Chondrocyte (in vitro differentiated cells): ENCODE data around the gene IRS2. TPM values are rescaled to one million over a fixed set of nuclear protein-coding genes. Genes with fewer than 3 reads are reported as not detected.

Experiments
- DNase-seq: peaks from one replicate; pipeline ENCODE4 v3.0.0; 2021; ENCODE audit warnings: mixed read lengths, low spot score
- H3K27ac Mint-ChIP-seq: one replicate; pipeline ENCODE4 v1.8.0; 2021; ENCODE audit warnings: mild to moderate bottlenecking, moderate library complexity, mixed read lengths; ENCODE audit not compliant: unreplicated experiment
- H3K27me3 Mint-ChIP-seq: 2 replicates; pipeline ENCODE4 v1.8.0; 2021; ENCODE audit warnings: low read depth, mixed read lengths
- H3K36me3 Mint-ChIP-seq: 2 replicates; pipeline ENCODE4 v1.8.0; 2021; ENCODE audit warnings: low read depth, mixed read lengths
- H3K4me1 Mint-ChIP-seq: 2 replicates; pipeline ENCODE4 v1.8.0; 2021; ENCODE audit warnings: low read depth, mild to moderate bottlenecking, mixed read lengths
- H3K4me3 Mint-ChIP-seq: one replicate; pipeline ENCODE4 v1.8.0; 2021; ENCODE audit warnings: mild to moderate bottlenecking, moderate library complexity, mixed read lengths; ENCODE audit not compliant: unreplicated experiment
- H3K9me3 Mint-ChIP-seq: 2 replicates; pipeline ENCODE4 v1.8.0; 2021; ENCODE audit warnings: low read depth, mixed read lengths
- total RNA-seq: library from RNA; stranded (reverse); gene quantifications from 3 replicates; pipeline ENCODE4 v1.2.1, GENCODE V29; 2021
- TF ChIP-seq, protein P1 (sequence below): fragments of 200-600 bp; sonication (generic); IDR thresholded peaks from 2 replicates; pipeline ENCODE4 v1.5.0; 2021; ENCODE audit warnings: antibody characterized with exemption, mild to moderate bottlenecking, moderate library complexity

The IRS2 gene
- total RNA-seq, 1 donor from 2014 or later, result 42.9 TPM

DNA sequence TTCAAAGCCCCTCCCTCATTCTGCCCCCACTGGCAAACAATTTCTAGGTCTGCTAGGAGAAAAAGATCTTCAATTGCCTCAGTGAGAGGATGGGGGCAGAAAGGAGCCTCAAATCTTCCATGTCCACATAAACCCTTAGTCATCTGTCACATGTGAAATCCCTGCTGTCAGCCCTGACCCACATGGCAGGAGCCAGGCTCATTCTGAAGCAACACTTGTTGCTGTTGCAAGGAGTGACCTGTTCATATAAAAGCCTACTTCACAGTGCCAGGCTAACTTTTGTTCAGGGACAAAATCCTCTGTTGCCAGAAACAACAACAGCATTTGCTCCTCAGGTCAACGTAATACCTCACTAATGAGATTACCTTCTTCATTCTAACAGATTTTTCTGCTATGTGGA, 70.5 kb downstream of the IRS2 start:
- Mint-ChIP-seq H3K4me3 (no peak overlapping the region), H3K9me3 (no peaks in the 10 kb centered on the region), H3K36me3 (no peaks in the 10 kb centered on the region), H3K4me1 (peaks cover 4% of the 10 kb centered on the region), H3K27me3 (no peaks in the 10 kb centered on the region), H3K27ac (no peak overlapping the region)
- TF ChIP-seq, protein P1, sequence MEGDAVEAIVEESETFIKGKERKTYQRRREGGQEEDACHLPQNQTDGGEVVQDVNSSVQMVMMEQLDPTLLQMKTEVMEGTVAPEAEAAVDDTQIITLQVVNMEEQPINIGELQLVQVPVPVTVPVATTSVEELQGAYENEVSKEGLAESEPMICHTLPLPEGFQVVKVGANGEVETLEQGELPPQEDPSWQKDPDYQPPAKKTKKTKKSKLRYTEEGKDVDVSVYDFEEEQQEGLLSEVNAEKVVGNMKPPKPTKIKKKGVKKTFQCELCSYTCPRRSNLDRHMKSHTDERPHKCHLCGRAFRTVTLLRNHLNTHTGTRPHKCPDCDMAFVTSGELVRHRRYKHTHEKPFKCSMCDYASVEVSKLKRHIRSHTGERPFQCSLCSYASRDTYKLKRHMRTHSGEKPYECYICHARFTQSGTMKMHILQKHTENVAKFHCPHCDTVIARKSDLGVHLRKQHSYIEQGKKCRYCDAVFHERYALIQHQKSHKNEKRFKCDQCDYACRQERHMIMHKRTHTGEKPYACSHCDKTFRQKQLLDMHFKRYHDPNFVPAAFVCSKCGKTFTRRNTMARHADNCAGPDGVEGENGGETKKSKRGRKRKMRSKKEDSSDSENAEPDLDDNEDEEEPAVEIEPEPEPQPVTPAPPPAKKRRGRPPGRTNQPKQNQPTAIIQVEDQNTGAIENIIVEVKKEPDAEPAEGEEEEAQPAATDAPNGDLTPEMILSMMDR, result no peak
- no peak for DNase-seq

DNA sequence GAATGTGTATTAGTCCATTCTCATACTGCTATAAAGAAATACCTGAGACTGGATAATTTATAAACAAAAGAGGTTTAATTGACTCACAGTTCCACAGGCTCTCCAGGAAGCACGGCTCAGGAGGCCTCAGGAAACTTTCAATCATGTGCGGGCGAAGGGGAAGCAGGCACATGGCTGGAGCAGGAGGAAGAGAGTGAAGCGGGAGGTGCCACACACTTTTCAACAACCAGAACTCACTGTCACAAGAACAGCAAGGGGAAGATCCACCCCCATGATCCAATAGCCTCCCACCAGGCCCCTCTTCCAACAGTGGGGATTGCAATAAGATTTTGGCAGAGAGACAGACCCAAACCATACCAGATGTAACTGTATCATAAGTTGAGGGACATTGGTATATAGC, 72.7 kb downstream of the IRS2 start:
- H3K36me3 Mint-ChIP-seq, result no peaks in the 10 kb centered on the region
- H3K4me3 Mint-ChIP-seq, result no peak overlapping the region
- peaks cover 4% of the 10 kb centered on the region for H3K4me1 Mint-ChIP-seq
- DNase-seq, result no peak
- no peak overlapping the region for H3K27ac Mint-ChIP-seq
- no peaks in the 10 kb centered on the region for H3K9me3 Mint-ChIP-seq
- TF ChIP-seq, protein P1, result no peak
- no peaks in the 10 kb centered on the region for H3K27me3 Mint-ChIP-seq

DNA sequence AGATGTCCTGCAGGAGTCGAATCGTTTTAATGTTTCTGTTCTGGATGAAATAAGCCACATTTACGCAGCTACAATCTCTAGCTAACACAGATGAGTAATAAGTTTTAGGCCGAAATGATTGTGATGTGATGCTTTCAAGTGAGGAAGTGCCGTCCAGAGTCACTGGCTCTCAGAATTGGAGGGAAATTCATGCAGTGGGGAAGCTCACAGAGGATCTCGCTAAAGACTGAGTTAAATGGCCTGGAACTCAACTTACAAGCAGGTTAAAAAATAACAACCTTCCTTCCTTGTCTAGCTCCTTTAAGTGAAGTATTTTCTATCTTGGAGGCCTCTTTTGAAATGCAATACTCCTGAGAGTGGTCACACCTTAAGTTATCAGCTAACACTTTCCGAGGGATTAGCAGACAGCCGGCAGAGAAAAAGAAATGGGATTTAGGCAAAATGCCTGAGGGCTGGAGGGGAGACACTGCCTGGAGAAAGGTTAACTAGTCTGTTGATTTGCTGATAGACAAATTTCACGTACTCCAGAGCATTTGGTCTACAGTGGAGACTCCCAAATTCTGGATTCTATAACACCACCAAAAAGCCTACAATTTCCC, 74.2 kb downstream of the IRS2 start:
- no peaks in the 10 kb centered on the region for H3K27me3 Mint-ChIP-seq
- H3K36me3 Mint-ChIP-seq, result no peaks in the 10 kb centered on the region
- H3K9me3 Mint-ChIP-seq, result no peaks in the 10 kb centered on the region
- DNase-seq, result no peak
- H3K4me3 Mint-ChIP-seq, result no peak overlapping the region
- TF ChIP-seq, protein P1, result no peak
- H3K4me1 Mint-ChIP-seq, result peaks cover 6% of the 10 kb centered on the region
- H3K27ac Mint-ChIP-seq, result no peak overlapping the region

DNA sequence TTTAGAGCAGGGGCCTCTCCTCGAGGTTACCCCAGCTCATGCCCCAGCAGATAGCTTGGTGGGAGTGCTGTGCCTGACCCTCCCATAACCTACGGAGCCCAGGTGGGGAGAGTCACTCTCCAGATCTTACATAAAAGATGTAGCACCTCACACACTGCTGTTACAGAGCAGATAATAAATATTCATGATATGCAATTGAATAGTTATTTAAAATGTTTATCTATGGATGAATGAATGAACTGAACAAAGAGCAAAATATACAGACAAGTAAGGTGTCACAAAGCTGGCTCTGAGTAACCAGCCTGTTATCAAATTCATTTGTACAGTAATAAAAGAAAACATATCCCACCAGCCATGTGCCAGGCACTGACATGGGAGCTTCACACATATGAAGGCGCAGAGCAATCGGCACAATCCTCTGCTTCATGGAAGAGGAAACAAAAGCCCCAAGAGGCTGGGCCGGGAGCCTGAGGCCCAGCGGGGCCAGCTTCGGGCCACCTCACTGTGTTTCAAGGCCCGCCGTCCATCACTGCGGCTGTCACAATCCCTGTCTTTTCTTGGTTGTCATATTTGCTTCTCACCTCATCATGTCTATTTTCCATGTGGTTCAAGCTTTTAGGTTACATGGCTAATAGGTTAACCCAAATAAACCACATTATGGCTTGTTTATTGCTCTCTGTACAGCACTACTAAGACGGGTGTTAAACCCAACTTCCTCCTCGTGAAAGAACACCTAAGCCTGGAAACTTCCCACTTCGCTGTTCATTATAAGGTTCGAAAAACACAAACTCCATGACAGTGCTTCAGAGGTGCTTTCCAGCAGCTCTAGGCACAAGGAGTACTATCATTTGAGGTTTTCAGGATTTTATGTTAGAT, 78.4 kb downstream of the IRS2 start:
- Mint-ChIP-seq H3K36me3 (no peaks in the 10 kb centered on the region), H3K4me3 (no peak overlapping the region), H3K27ac (no peak overlapping the region), H3K4me1 (peaks cover 5% of the 10 kb centered on the region), H3K27me3 (no peaks in the 10 kb centered on the region), H3K9me3 (peaks cover 8% of the 10 kb centered on the region)
- no peak for DNase-seq
- TF ChIP-seq, protein P1, result no peak

DNA sequence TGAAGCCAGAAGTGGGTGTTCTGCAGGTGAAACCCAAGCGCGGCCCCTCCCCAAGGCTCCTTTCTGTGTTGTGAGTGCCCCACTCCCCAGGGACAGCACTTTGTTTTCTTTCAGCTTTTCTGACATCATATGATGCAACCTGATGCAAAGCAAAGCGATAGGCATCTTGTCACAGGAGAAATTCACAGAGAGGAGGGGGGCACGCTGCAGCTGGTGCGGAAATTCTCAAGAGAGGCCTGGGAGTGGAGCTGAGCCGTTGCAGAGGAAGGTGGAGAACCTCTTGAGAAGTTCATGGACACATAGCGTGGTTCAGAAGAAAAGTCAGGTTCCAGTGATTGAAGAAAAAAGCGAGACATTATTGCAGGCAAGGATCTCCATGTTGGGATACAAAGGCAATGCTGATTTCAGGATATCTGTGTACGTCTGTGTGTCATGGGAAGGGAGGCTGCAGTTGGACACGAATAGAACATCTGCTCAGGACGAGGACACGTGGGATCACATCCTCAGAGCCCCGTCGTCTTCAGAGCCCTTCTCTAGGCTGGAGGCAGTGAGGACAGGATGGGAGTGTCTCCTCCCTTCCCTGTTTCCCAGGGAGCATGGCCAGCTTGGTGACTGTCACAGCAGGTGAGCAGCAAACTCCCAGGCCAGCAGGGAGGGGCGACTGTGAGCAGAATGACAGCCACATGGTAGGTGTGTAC, 79.2 kb downstream of the IRS2 start:
- peak overlapping the region; percentile 51 for H3K27ac Mint-ChIP-seq
- peaks cover 8% of the 10 kb centered on the region for H3K9me3 Mint-ChIP-seq
- no peak for DNase-seq
- no peaks in the 10 kb centered on the region for H3K36me3 Mint-ChIP-seq
- TF ChIP-seq, protein P1, result no peak
- no peaks in the 10 kb centered on the region for H3K27me3 Mint-ChIP-seq
- H3K4me3 Mint-ChIP-seq, result no peak overlapping the region
- H3K4me1 Mint-ChIP-seq, result peaks cover 5% of the 10 kb centered on the region
